ENCODE results near the gene NOTO.

NOTO gene

GRCh38 chr2:73257425-73258125 lies 55.2 kb downstream of the NOTO start:
- no peak for DNase-seq (ENCODE audit: low read depth)

DNA sequence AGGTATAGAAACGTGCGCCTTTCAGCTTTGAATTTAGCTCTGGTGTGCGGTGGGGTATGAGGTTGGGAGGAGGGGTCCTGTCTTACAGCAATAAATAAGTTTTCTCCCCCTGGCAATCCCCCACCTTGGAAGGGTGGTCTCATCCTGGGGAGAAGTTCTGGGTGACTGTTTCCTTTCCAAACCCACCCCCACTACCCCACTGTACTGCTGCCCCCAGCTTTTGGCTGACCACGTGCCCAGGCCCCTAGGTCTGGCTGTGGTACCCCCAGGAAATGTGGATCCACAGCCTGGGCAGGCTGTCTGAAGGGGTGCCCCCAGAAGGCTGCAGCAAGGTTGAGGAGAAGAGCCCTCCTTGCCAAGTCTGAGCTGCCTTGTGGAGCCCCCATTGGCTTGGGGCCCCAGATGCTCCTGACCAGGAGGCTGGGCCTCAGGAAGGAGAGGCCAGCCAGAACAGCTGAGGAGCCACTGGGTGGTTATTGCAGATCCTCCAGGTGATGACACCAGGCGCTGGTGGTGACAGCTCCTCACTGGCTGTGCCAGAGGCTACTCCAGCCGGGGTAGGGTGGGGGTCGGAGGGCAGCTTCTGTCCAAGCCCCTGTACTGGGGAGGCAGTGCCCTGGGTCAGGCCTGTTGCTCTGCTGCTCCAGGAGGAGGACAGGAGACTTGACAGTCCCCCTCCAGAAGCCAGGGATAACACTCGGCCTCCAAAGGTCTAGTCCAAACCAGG lies 56.0 kb downstream of the NOTO start:
- no peak for DNase-seq (ENCODE audit: low read depth)

GRCh38 chr2:73258913-73259215 lies 56.5 kb downstream of the NOTO start:
- no peak for DNase-seq (ENCODE audit: low read depth)

DNA sequence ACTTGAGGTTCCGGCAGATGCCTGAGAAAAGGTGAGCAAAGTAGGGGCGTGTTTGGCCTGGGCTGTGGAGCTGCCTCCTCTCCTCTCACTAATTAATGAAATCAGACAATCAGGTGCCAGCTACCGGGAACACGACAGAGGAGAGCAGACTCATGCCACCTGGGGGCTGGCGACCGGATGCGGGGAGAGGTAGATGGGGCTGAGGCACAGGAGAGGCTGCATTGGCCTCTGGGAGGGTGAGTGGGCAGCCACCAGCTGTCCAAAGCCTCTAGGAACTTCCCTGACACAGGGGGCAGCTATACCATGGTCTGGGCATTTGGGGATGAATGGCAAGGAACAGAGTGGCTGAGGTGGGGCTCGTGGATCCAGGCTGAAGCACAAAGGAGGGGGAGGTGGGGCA lies 56.9 kb downstream of the NOTO start:
- no peak for DNase-seq (ENCODE audit: low read depth)

- no peak for DNase-seq (ENCODE audit: low read depth)
Measured at GRCh38 chr2:73259704-73260337, 57.4 kb downstream of the NOTO start.

DNA sequence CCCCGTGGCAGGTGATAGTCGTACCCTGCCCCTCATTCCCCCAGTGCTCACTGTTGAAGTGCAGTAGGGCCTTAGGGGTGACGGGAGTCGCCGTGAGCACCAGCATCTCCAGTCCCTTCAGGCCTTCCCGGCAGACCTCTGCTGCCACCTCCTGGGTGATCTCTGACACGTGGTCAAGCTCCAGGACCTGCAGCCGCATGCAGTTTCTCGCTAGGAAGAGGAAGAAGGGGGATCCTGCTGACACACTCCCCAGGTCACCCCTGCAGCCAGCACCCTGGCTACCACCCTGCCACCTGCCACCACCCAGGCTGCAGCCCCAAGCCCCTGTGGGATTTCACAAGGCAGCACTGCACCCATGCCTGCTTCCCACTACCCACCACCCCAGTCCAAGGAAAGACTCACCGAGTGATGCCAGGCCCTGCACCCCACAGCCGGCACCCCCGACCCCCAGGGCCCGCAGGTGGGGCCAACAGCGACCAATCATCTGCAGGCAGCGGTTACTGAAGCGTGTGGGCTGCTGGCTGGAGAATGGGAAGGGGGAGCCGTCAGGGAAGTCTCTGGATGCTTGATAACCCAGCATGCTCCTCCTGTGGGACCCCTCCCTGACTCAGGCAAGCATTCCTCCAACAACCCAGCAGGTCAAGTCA lies 58.1 kb downstream of the NOTO start:
- no peak for DNase-seq (ENCODE audit: low read depth)

Measured in stimulated activated CD8-positive, alpha-beta memory T cell treated with anti-CD3 and anti-CD28 coated beads, Interleukin-7, amount 100 ng/mL, for 24 hours (primary cell).